PC-3 (cell line): ENCODE measurements around the gene TST. TPM values are rescaled to one million over a fixed set of nuclear protein-coding genes. Genes with fewer than 3 reads are reported as not detected.

Experiments
- ATAC-seq: fragments of 200-7000 bp; cut with Tn5 transposase; 2 replicates; pipeline ENCODE4 v1.9.1; 2020; ENCODE audit warnings: mild to moderate bottlenecking, moderate library complexity
- BruUV-seq: library from RNA; stranded (reverse); fragments of 400-500 nt; replicated peaks from 2 replicates; lab custom pipeline; 2021; lab: Mats Ljungman, UMichigan
- CTCF ChIA-PET: fragments of 300-600 bp; sonication (Branson Sonifier 250); formaldehyde crosslinking; loops from one replicate; lab custom pipeline; 2022; ENCODE audit warnings: antibody characterized with exemption; lab: Charles Lee
- POLR2A ChIA-PET: fragments of 300-600 bp; sonication (Branson Sonifier 250); formaldehyde crosslinking; loops from one replicate; lab custom pipeline; 2022; ENCODE audit warnings: antibody characterized with exemption; ENCODE audit not compliant: unreplicated experiment; lab: Charles Lee
- DNase-seq: peaks from one replicate; pipeline ENCODE4 v3.0.0-alpha.2; 2015
- H2AFZ ChIP-seq: fragments of 300-600 bp; sonication (generic); 2 replicates; pipeline ENCODE4 v1.6.0; 2016; ENCODE audit warnings: antibody characterized with exemption, low read length
- H3F3A ChIP-seq: fragments of 300-600 bp; sonication (generic); one replicate; pipeline ENCODE4 v1.6.0; 2017; ENCODE audit warnings: antibody characterized with exemption, low read length, control low read depth, mild to moderate bottlenecking; ENCODE audit not compliant: unreplicated experiment
- H3K27ac ChIP-seq: fragments of 300-600 bp; sonication (generic); 2 replicates; pipeline ENCODE4 v1.5.1; 2016; ENCODE audit warnings: mild to moderate bottlenecking, low read length
- H3K27me3 ChIP-seq: fragments of 300-600 bp; sonication (generic); 2 replicates; pipeline ENCODE4 v1.6.1; 2016; ENCODE audit warnings: low read length, mixed read lengths
- H3K36me3 ChIP-seq: fragments of 300-600 bp; sonication (generic); 2 replicates; pipeline ENCODE4 v1.6.1; 2016; ENCODE audit warnings: low read depth, mixed run types, low read length, mixed read lengths
- H3K4me1 ChIP-seq: fragments of 300-600 bp; sonication (generic); 2 replicates; pipeline ENCODE4 v1.5.1; 2016; ENCODE audit warnings: low read length; ENCODE audit not compliant: insufficient read depth
- H3K4me2 ChIP-seq: fragments of 300-600 bp; sonication (generic); 2 replicates; pipeline ENCODE4 v1.6.0; 2016; ENCODE audit warnings: low read length
- H3K4me3 ChIP-seq: fragments of 300-600 bp; sonication (generic); 2 replicates; pipeline ENCODE4 v1.5.1; 2016; ENCODE audit warnings: mild to moderate bottlenecking, low read length, mixed read lengths
- H3K79me2 ChIP-seq: fragments of 300-600 bp; sonication (generic); 2 replicates; pipeline ENCODE4 v1.6.1; 2017; ENCODE audit warnings: low read length, mixed read lengths
- H3K9ac ChIP-seq: fragments of 300-600 bp; sonication (generic); 2 replicates; pipeline ENCODE4 v1.6.0; 2016; ENCODE audit warnings: mild to moderate bottlenecking, low read length
- H3K9me2 ChIP-seq: fragments of 300-600 bp; sonication (generic); replicated peaks from 2 replicates; pipeline ENCODE4 v1.6.1; 2016; ENCODE audit warnings: mixed run types, low read length, mixed read lengths
- H3K9me3 ChIP-seq: fragments of 300-600 bp; sonication (generic); 2 replicates; pipeline ENCODE4 v1.6.1; 2016; ENCODE audit warnings: low read length, mixed read lengths
- H4K20me1 ChIP-seq: fragments of 300-600 bp; sonication (generic); 2 replicates; pipeline ENCODE4 v1.6.1; 2016; ENCODE audit warnings: low read length, mixed read lengths
- EZH2 ChIP-seq: fragments of 300-600 bp; sonication (generic); IDR thresholded peaks from one replicate; pipeline ENCODE4 v1.6.1; 2017; ENCODE audit warnings: antibody characterized with exemption, mild to moderate bottlenecking, low read length; ENCODE audit not compliant: unreplicated experiment
- EZH2phosphoT487 ChIP-seq: fragments of 300-600 bp; sonication (generic); IDR thresholded peaks from 2 replicates; pipeline ENCODE4 v1.6.1; 2018; ENCODE audit warnings: mild to moderate bottlenecking, antibody characterized with exemption, low read length, borderline replicate concordance
- intact Hi-C: fragments of 100-400 bp; cut with micrococcal nuclease; formaldehyde crosslinking; loops from 2 replicates; pipeline ENCODE4 v1.9.0; 2023
- total RNA-seq: library from RNA; depleted of rRNA; stranded (reverse); fragments of >200 nt; gene quantifications from 2 replicates; pipeline ENCODE4 v1.2.3, GENCODE V29; 2014
- TF ChIP-seq, protein P1 (sequence below): fragments of 300-600 bp; sonication (generic); conservative IDR thresholded peaks from 2 replicates; pipeline ENCODE4 v1.5.1; 2017; ENCODE audit warnings: antibody characterized with exemption, low read depth, mild to moderate bottlenecking, low read length

The TST gene
- total RNA-seq, 1 experiment from 2014 or later = 35.9 TPM

DNA sequence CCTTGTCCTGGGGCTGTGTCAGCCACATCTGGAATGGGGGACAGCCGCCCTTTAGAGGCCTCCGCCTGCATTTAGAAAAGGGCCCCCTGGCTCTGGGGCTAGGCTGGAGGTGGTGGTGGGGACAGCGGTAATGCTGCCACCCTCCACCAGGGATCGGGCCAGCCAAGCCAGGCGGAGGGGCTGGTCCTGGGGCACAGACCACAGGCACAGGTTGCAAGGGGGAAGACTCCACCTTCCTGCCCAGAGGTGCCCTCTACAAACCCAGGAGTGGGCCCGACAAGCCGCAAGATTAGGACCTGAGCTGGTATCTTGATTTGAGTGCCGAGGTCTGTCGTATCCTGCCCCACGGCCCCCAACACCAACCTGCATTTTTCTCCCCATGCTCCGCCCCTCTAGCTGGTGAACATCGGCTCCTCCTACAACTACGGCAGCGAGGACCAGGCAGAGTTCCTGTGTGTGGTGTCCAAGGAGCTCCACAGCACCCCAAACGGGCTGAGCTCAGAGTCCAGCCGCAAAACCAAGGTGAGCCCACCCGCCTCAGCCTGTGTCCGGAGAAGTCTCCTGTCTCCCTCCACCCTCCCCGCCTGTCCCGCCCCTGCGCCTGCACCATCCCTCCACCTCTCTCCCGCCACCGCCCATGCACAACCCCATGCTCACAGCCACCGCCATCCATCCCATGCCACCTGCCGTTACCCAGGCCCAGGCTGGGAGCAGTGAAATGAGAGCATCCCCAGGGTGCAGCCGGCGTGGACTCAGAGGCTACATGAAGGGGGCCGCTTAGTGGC lies 39.9 kb upstream of the TST start:
- no peaks in the 10 kb centered on the region for H3K9me3 ChIP-seq
- H3K4me1 ChIP-seq = no peaks in the 10 kb centered on the region
- ChIA-PET POLR2A (no interaction called here), CTCF (no interaction called here)
- no peaks in the 10 kb centered on the region for H3K9me2 ChIP-seq
- no peak for DNase-seq
- no peak overlapping the region for H3K4me3 ChIP-seq
- intact Hi-C loops = no loop called here
- no peaks in the 10 kb centered on the region for H3K36me3 ChIP-seq
- H3K4me2 ChIP-seq = no peak overlapping the region
- no peak overlapping the region for H3K27ac ChIP-seq
- no peak overlapping the region for H2AFZ ChIP-seq
- no TSS peak for BruUV-seq
- H3K9ac ChIP-seq = no peak overlapping the region
- H3F3A ChIP-seq = no peaks in the 10 kb centered on the region
- no peaks in the 10 kb centered on the region for H3K27me3 ChIP-seq
- no peaks in the 10 kb centered on the region for H3K79me2 ChIP-seq
- TF ChIP-seq, protein P1, sequence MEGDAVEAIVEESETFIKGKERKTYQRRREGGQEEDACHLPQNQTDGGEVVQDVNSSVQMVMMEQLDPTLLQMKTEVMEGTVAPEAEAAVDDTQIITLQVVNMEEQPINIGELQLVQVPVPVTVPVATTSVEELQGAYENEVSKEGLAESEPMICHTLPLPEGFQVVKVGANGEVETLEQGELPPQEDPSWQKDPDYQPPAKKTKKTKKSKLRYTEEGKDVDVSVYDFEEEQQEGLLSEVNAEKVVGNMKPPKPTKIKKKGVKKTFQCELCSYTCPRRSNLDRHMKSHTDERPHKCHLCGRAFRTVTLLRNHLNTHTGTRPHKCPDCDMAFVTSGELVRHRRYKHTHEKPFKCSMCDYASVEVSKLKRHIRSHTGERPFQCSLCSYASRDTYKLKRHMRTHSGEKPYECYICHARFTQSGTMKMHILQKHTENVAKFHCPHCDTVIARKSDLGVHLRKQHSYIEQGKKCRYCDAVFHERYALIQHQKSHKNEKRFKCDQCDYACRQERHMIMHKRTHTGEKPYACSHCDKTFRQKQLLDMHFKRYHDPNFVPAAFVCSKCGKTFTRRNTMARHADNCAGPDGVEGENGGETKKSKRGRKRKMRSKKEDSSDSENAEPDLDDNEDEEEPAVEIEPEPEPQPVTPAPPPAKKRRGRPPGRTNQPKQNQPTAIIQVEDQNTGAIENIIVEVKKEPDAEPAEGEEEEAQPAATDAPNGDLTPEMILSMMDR = no peak
- TF ChIP-seq EZH2 = no peak
- no peak for TF ChIP-seq EZH2phosphoT487
- ATAC-seq = no peak
- no peaks in the 10 kb centered on the region for H4K20me1 ChIP-seq

DNA sequence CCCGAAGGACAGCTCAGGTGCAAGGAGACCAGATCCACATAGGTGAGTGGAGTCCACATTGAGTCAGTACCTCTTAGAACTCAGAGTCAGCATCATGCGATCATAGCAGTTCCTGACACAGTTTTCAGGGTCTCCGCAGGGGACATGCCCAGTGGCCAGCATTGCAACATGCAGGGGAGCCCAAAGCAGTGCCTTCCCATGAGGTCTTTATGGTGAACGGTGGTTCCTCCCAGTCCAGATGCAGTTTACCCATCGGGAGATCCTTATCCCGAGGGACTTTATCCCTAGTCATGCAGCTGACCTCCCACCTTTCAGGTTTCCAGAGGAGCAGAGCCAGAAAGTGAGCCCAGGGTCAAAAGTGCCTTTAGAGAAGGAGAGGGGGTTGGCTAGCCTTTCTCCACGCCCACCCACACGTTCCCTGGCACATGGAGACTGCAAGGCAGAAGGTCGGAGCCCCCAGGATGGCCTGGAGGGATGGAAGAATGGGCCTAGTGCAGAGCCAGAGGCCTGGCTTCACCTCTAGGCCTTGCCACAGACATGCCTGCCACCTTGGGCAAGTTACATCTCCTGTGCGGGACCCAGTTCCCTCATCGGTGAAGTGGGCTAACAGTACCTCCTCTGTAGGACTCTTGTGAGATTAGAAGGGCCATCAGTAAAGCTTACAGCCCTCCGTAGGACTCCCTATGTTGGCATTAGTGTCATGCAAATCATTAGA lies 38.7 kb upstream of the TST start:
- no peaks in the 10 kb centered on the region for H3K79me2 ChIP-seq
- CTCF ChIA-PET = interaction anchor here (0.6 kb wide), 1 partner anchor 527 kb away, joined by 5 read pairs; no protein-coding TSS in a partner anchor

More for the DNA sequence above, 38.7 kb upstream of the TST start:
- ATAC-seq (no peak), DNase-seq (no peak)
- Histone ChIP-seq H3K4me2 (no peak overlapping the region), H3K9me3 (no peaks in the 10 kb centered on the region), H4K20me1 (no peaks in the 10 kb centered on the region), H3K27me3 (no peaks in the 10 kb centered on the region), H3K27ac (no peak overlapping the region), H3F3A (no peaks in the 10 kb centered on the region), H3K9ac (no peak overlapping the region), H3K4me3 (no peak overlapping the region), H3K9me2 (no peaks in the 10 kb centered on the region), H3K36me3 (no peaks in the 10 kb centered on the region), H3K4me1 (no peaks in the 10 kb centered on the region), H2AFZ (no peak overlapping the region)
- TF ChIP-seq, protein P1 = no peak
- no peak for TF ChIP-seq EZH2phosphoT487
- no peak for TF ChIP-seq EZH2
- BruUV-seq = no TSS peak
- POLR2A ChIA-PET = no interaction called here
- intact Hi-C loops = no loop called here
